ENCODE measurements around the gene BCR.

The BCR gene

DNA sequence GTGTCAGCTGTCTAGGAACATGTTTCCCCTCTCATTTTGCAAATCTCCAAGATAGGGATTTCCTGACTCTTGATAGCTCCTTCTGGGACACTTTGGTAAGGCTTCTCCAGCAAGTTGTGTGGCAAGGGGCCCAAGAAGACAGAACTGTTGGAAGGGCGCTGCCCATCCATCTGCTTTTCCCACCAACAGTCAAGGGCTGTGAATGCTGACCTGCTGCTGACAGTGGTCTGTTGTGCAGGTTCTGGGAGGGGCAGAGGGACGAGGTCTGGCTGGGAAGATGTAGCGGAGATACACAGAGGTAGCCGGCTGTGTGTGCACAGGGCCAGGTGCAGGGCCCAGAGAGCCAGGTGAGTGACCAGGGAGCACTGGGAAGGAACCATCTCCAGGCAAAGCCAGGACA is 12.2 kb downstream of the BCR start:
- Histone ChIP-seq H3K9ac (ENCODE audit: insufficient read length, low read depth) (no peak overlapping the region), H3K36me3 (ENCODE audit: insufficient read depth, insufficient read length, low read length) (peaks cover 51% of the 10 kb centered on the region), H3K9me3 (ENCODE audit: insufficient read depth, low read length) (no peaks in the 10 kb centered on the region), H3K4me3 (ENCODE audit: insufficient read length, low read depth) (no peak overlapping the region), H3K27me3 (ENCODE audit: insufficient read depth, insufficient read length) (no peaks in the 10 kb centered on the region), H3K4me1 (ENCODE audit: insufficient read depth, insufficient read length) (peaks cover 4% of the 10 kb centered on the region)
- no peak for TF ChIP-seq ZNF274 (IDR thresholded peaks at IDR 0.05; ENCODE audit: low read depth, low read length)
- no peak for DNase-seq (ENCODE audit: low read depth, low spot score)

DNA sequence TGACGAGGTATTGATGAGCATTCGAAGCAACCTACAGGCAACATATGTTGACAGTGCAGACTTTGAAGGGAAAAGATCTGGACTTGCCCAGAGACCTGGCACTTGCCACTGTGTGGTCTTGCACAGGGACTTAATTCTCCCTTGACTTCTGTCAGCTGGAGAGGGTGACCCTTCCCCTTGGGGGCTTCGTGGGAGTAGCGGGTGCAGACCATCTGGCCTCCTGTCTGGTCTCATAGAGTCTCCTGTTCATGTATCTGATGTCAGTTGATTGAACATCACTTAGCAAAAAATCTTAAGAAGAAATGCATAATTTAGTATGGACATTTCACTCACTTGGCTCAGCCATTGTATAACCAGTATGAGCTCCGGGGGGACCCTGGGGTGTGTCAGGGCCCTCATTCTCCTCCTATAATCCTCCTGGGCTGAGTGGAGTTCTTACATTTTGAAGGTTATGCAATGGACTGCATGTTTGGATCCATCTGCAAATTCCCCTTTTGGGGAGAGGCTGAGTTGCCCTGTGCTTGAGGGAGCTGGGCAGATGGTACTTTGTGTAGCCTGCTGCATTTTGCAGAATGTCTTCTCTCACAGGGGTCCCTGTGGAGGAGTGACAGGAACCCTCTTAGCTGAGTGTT is 13.0 kb downstream of the BCR start:
- Histone ChIP-seq H3K9me3 (ENCODE audit: insufficient read depth, low read length) (no peaks in the 10 kb centered on the region), H3K4me3 (ENCODE audit: insufficient read length, low read depth) (no peak overlapping the region), H3K4me1 (ENCODE audit: insufficient read depth, insufficient read length) (peaks cover 2% of the 10 kb centered on the region), H3K36me3 (ENCODE audit: insufficient read depth, insufficient read length, low read length) (peaks cover 47% of the 10 kb centered on the region), H3K9ac (ENCODE audit: insufficient read length, low read depth) (no peak overlapping the region), H3K27me3 (ENCODE audit: insufficient read depth, insufficient read length) (no peaks in the 10 kb centered on the region)
- TF ChIP-seq YY1 (IDR thresholded peaks at IDR 0.05; ENCODE audit: insufficient read depth, insufficient read length) = no peak
- TF ChIP-seq SUZ12 (IDR thresholded peaks at IDR 0.05; ENCODE audit: extremely low read depth, insufficient read depth, insufficient read length) = no peak
- no peak for TF ChIP-seq ZNF274 (IDR thresholded peaks at IDR 0.05; ENCODE audit: low read depth, low read length)
- no peak for DNase-seq (ENCODE audit: low read depth, low spot score)

DNA sequence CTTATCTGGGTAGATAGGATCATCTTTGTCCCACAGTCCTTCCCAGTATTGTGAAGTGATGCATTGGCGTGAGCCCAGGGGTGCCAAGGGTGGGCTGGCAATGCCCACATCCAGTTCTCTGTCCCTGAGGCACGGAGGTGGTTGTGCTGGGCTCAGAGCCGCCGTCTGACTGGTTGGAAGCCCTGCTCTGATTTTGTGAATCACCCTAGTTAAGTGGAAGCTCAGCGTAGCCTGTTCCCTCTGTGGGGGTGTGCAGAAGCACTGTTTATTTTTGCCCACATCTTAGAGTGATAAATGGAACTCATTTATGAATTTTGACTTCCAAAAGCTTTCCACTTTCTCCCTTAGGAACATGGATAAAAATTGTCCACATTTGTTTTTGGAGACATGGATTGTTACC is 13.6 kb downstream of the BCR start:
- peaks cover 2% of the 10 kb centered on the region for H3K4me1 ChIP-seq (ENCODE audit: insufficient read depth, insufficient read length)
- no peak for DNase-seq (ENCODE audit: low read depth, low spot score)
- no peak overlapping the region for H3K4me3 ChIP-seq (ENCODE audit: insufficient read length, low read depth)
- H3K36me3 ChIP-seq (ENCODE audit: insufficient read depth, insufficient read length, low read length) = peaks cover 48% of the 10 kb centered on the region
- TF ChIP-seq SUZ12 (IDR thresholded peaks at IDR 0.05; ENCODE audit: extremely low read depth, insufficient read depth, insufficient read length) (no peak), ZNF274 (IDR thresholded peaks at IDR 0.05; ENCODE audit: low read depth, low read length) (no peak), YY1 (IDR thresholded peaks at IDR 0.05; ENCODE audit: insufficient read depth, insufficient read length) (no peak)
- no peak overlapping the region for H3K9ac ChIP-seq (ENCODE audit: insufficient read length, low read depth)
- H3K27me3 ChIP-seq (ENCODE audit: insufficient read depth, insufficient read length) = no peaks in the 10 kb centered on the region
- H3K9me3 ChIP-seq (ENCODE audit: insufficient read depth, low read length) = no peaks in the 10 kb centered on the region

DNA sequence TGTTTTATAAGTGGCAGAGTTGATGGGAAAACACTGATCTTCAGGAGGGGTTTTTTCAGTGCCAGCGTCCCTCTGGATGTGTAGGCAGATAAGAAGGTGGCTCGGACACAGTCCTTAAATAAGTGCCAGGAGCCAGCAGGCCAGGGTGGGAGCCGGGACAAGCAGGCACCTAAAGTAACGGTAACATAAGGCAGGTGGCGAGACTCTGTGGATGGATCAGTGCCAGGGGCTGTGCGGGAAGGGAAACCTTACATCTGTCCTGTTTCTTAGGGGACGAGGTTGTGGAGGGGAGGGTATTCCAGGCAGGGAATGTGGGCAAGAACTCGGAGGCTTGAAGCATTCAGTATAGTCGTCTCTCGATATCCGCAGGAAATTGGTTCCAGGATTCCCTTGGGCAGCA is 15.9 kb downstream of the BCR start:
- DNase-seq (ENCODE audit: low read depth, low spot score) = no peak
- no peak overlapping the region for H3K4me3 ChIP-seq (ENCODE audit: insufficient read length, low read depth)
- peaks cover 2% of the 10 kb centered on the region for H3K4me1 ChIP-seq (ENCODE audit: insufficient read depth, insufficient read length)
- no peak overlapping the region for H3K9ac ChIP-seq (ENCODE audit: insufficient read length, low read depth)
- no peaks in the 10 kb centered on the region for H3K27me3 ChIP-seq (ENCODE audit: insufficient read depth, insufficient read length)
- no peak for TF ChIP-seq SUZ12 (IDR thresholded peaks at IDR 0.05; ENCODE audit: extremely low read depth, insufficient read depth, insufficient read length)
- TF ChIP-seq ZNF274 (IDR thresholded peaks at IDR 0.05; ENCODE audit: low read depth, low read length) = no peak
- TF ChIP-seq YY1 (IDR thresholded peaks at IDR 0.05; ENCODE audit: insufficient read depth, insufficient read length) = no peak
- H3K9me3 ChIP-seq (ENCODE audit: insufficient read depth, low read length) = no peaks in the 10 kb centered on the region
- peaks cover 34% of the 10 kb centered on the region for H3K36me3 ChIP-seq (ENCODE audit: insufficient read depth, insufficient read length, low read length)

DNA sequence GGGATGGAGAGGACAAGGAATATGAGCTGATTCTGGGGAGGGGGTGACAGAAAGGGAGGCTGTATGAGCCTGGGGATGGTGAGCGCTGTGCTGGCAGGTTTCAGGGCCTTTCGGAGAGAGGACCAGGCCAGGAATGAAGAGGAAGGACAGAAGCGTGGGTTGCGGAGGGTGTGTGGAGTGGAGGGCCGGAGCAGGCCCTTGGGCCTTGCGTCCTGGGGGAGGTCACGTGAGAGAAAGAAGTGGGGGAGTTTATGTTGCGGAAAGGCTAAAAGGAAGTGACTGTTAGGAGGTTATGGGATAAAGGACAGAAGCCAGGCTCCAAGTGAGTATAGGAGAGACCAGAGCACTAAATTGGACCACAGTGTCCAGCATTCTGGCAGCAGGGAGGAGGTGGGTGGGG is 17.5 kb downstream of the BCR start:
- no peaks in the 10 kb centered on the region for H3K4me1 ChIP-seq (ENCODE audit: insufficient read depth, insufficient read length)
- no peak for DNase-seq (ENCODE audit: low read depth, low spot score)
- H3K4me3 ChIP-seq (ENCODE audit: insufficient read length, low read depth) = no peak overlapping the region
- no peaks in the 10 kb centered on the region for H3K9me3 ChIP-seq (ENCODE audit: insufficient read depth, low read length)
- H3K9ac ChIP-seq (ENCODE audit: insufficient read length, low read depth) = no peak overlapping the region
- TF ChIP-seq ZNF274 (IDR thresholded peaks at IDR 0.05; ENCODE audit: low read depth, low read length) (no peak), SUZ12 (IDR thresholded peaks at IDR 0.05; ENCODE audit: extremely low read depth, insufficient read depth, insufficient read length) (no peak), YY1 (IDR thresholded peaks at IDR 0.05; ENCODE audit: insufficient read depth, insufficient read length) (no peak)
- no peaks in the 10 kb centered on the region for H3K27me3 ChIP-seq (ENCODE audit: insufficient read depth, insufficient read length)
- peaks cover 17% of the 10 kb centered on the region for H3K36me3 ChIP-seq (ENCODE audit: insufficient read depth, insufficient read length, low read length)

DNA sequence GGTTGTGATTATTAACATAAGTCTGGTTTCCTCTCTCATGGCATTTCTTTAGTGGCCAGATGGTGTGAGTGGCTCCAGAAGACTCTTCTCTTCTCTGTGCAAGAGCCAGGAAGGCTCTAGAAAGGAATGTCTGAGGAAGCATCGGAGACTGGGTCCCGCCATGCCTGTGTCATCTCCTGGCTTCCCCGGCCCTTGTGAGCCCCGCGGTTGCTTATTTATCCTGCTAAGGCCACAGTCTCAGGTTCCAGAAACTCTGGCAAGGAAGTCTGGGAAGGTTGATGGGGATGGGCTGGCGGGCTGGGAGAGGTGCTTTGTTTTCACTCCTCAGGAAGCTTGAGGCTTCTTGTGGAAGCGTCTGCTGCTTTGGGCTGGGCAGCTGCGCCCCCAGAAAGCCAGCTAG is 18.9 kb downstream of the BCR start:
- DNase-seq (ENCODE audit: low read depth, low spot score) = no peak
- TF ChIP-seq YY1 (IDR thresholded peaks at IDR 0.05; ENCODE audit: insufficient read depth, insufficient read length) = no peak
- no peak for TF ChIP-seq ZNF274 (IDR thresholded peaks at IDR 0.05; ENCODE audit: low read depth, low read length)
- TF ChIP-seq SUZ12 (IDR thresholded peaks at IDR 0.05; ENCODE audit: extremely low read depth, insufficient read depth, insufficient read length) = no peak
- Histone ChIP-seq H3K4me3 (ENCODE audit: insufficient read length, low read depth) (no peak overlapping the region), H3K9ac (ENCODE audit: insufficient read length, low read depth) (no peak overlapping the region), H3K27me3 (ENCODE audit: insufficient read depth, insufficient read length) (no peaks in the 10 kb centered on the region), H3K4me1 (ENCODE audit: insufficient read depth, insufficient read length) (no peaks in the 10 kb centered on the region), H3K9me3 (ENCODE audit: insufficient read depth, low read length) (no peaks in the 10 kb centered on the region), H3K36me3 (ENCODE audit: insufficient read depth, insufficient read length, low read length) (peaks cover 20% of the 10 kb centered on the region)

DNA sequence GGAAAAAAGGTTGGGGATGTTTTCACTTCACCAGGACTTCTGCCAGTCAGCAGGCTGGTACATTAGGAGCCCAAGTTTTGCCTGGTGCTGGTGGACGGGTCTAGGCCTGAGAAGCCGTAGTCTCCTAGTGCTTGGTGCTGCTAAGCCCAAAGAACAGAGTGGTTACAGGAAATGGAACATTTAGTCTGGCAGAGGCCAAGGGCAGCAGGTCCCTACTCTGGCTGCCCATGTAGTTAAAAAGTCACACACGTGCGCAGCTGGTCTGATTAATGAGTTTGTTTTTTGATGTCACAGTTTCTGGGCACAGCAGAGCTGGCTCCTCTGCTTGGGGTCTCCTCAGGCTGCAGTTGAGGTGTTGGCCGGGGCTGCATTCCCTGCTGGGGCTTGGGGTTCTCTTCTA is 20.6 kb downstream of the BCR start:
- H3K27me3 ChIP-seq (ENCODE audit: insufficient read depth, insufficient read length) = no peaks in the 10 kb centered on the region
- no peak for TF ChIP-seq SUZ12 (IDR thresholded peaks at IDR 0.05; ENCODE audit: extremely low read depth, insufficient read depth, insufficient read length)
- no peak for TF ChIP-seq YY1 (IDR thresholded peaks at IDR 0.05; ENCODE audit: insufficient read depth, insufficient read length)
- TF ChIP-seq ZNF274 (IDR thresholded peaks at IDR 0.05; ENCODE audit: low read depth, low read length) = no peak
- no peaks in the 10 kb centered on the region for H3K4me1 ChIP-seq (ENCODE audit: insufficient read depth, insufficient read length)
- DNase-seq (ENCODE audit: low read depth, low spot score) = no peak
- H3K9me3 ChIP-seq (ENCODE audit: insufficient read depth, low read length) = no peaks in the 10 kb centered on the region
- no peak overlapping the region for H3K9ac ChIP-seq (ENCODE audit: insufficient read length, low read depth)
- H3K4me3 ChIP-seq (ENCODE audit: insufficient read length, low read depth) = no peak overlapping the region
- peaks cover 24% of the 10 kb centered on the region for H3K36me3 ChIP-seq (ENCODE audit: insufficient read depth, insufficient read length, low read length)

All from NT2/D1 (cell line).